B cell (primary cell): Measurements from ENCODE around the gene CRAMP1. TPM values are rescaled to one million over a fixed set of nuclear protein-coding genes. Genes with fewer than 3 reads are reported as not detected.

Experiments used
- ATAC-seq: fragments of 200-7000 bp; cut with Tn5 transposase; one replicate; pipeline ENCODE4 v1.10.0; 2021; ENCODE audit warnings: low read depth, mild to moderate bottlenecking, moderate number of reproducible peaks, moderate library complexity
- CTCF ChIA-PET: fragments of 350-600 bp; sonication (Branson Sonifier 250); formaldehyde crosslinking; loops from one replicate; lab custom pipeline; 2021; ENCODE audit warnings: antibody characterized with exemption, inconsistent platforms; lab: Charles Lee
- POLR2A ChIA-PET: fragments of 350-600 bp; sonication (Branson Sonifier 250); formaldehyde crosslinking; loops from one replicate; lab custom pipeline; 2021; ENCODE audit warnings: antibody characterized with exemption; lab: Charles Lee
- DNase-seq: peaks from one replicate; pipeline ENCODE4 v3.0.0; 2013
- H2AFZ ChIP-seq: 2 replicates; pipeline ENCODE4 v1.6.1; 2012; ENCODE audit warnings: mild to moderate bottlenecking, low read depth, low read length; ENCODE audit not compliant: insufficient read depth, poor library complexity, severe bottlenecking
- H3K27ac ChIP-seq, 2 donors: 1 replicate in 1 of 2; 2 replicates in 1 of 2; pipeline ENCODE4 v1.5.1; 2012 to 2013; ENCODE audit warnings: low read length in 2 of 2, mild to moderate bottlenecking in 2 of 2, moderate library complexity in 1 of 2
- H3K27me3 ChIP-seq, 4 experiments: fragments of 200-600 bp in 1 of 4; sonication (generic) in 1 of 4; replicated peaks in 1 of 4; 1 replicate in 2 of 4; 2 replicates in 2 of 4; pipeline versions ENCODE4 v1.6.1 to v1.7.0; 2013 to 2016; ENCODE audit warnings: low read length in 3 of 4, mild to moderate bottlenecking in 2 of 4, mixed read lengths in 1 of 4, moderate library complexity in 1 of 4; ENCODE audit not compliant: insufficient read depth in 4 of 4, control insufficient read depth in 3 of 4; ENCODE audit errors: control extremely low read depth in 1 of 4
- H3K36me3 ChIP-seq, 2 experiments: replicated peaks in 1 of 2; 1 replicate in 1 of 2; 2 replicates in 1 of 2; pipeline versions ENCODE4 v1.6.1 to v1.7.1; 2013; ENCODE audit warnings: low read length in 1 of 2; ENCODE audit not compliant: insufficient read depth in 2 of 2, control insufficient read depth in 1 of 2; ENCODE audit errors: control extremely low read depth in 1 of 2, extremely low read depth in 1 of 2
- H3K4me1 ChIP-seq, 2 donors: fragments of 200-600 bp in 1 of 2; sonication (generic) in 1 of 2; 1 replicate in 1 of 2; 2 replicates in 1 of 2; pipeline versions ENCODE4 v1.5.1 to v1.6.1; 2013 to 2017; ENCODE audit warnings: low read length in 2 of 2; ENCODE audit not compliant: control insufficient read depth in 2 of 2, insufficient read depth in 2 of 2
- H3K4me2 ChIP-seq: replicated peaks from 2 replicates; pipeline ENCODE3; 2012; ENCODE audit warnings: mild to moderate bottlenecking, low read depth, low read length; ENCODE audit not compliant: poor library complexity, severe bottlenecking
- H3K4me3 ChIP-seq, 5 experiments: fragments of 200-600 bp in 1 of 5; sonication (generic) in 1 of 5; 1 replicate in 3 of 5; 2 replicates in 2 of 5; pipeline versions ENCODE4 v1.5.1 to v1.7.0; 2011 to 2016; ENCODE audit warnings: low read length in 4 of 5, mild to moderate bottlenecking in 4 of 5, low read depth in 2 of 5, control low read depth in 1 of 5, moderate library complexity in 1 of 5; ENCODE audit not compliant: insufficient read depth in 1 of 5; ENCODE audit errors: control extremely low read depth in 1 of 5, extremely low read depth in 1 of 5
- H3K79me2 ChIP-seq: fragments of 200-600 bp; sonication (generic); one replicate; pipeline ENCODE4 v1.6.0; 2016; ENCODE audit warnings: low read length; ENCODE audit not compliant: control insufficient read depth, insufficient read depth
- H3K9ac ChIP-seq: fragments of 200-600 bp; sonication (generic); 2 replicates; pipeline ENCODE4 v1.6.1; 2017; ENCODE audit warnings: mild to moderate bottlenecking, low read length, moderate library complexity
- H3K9me3 ChIP-seq, 3 donors: one replicate each; pipeline versions ENCODE4 v1.6.1 to v1.7.1; 2013; ENCODE audit warnings: low read length in 2 of 3; ENCODE audit not compliant: control insufficient read depth in 2 of 3, insufficient read depth in 1 of 3; ENCODE audit errors: control extremely low read depth in 1 of 3
- H4K20me1 ChIP-seq: 2 replicates; pipeline ENCODE4 v1.6.0; 2012; ENCODE audit warnings: mild to moderate bottlenecking, low read length; ENCODE audit not compliant: insufficient read depth, control insufficient read depth, poor library complexity, severe bottlenecking
- H3K27ac Mint-ChIP-seq: one replicate; pipeline ENCODE4 v1.8.0; 2021; ENCODE audit warnings: mixed read lengths
- H3K27me3 Mint-ChIP-seq: one replicate; pipeline ENCODE4 v1.8.0; 2021; ENCODE audit warnings: mixed read lengths
- H3K4me1 Mint-ChIP-seq: one replicate; pipeline ENCODE4 v1.8.0; 2021; ENCODE audit warnings: mixed read lengths
- H3K4me3 Mint-ChIP-seq: one replicate; pipeline ENCODE4 v1.8.0; 2021; ENCODE audit warnings: mixed read lengths
- H3K9me3 Mint-ChIP-seq: one replicate; pipeline ENCODE4 v1.8.0; 2022; ENCODE audit warnings: mixed read lengths; ENCODE audit not compliant: insufficient read depth
- EZH2 ChIP-seq: IDR thresholded peaks from 2 replicates; pipeline ENCODE4 v1.6.1; 2012; ENCODE audit warnings: borderline replicate concordance, low read depth, mild to moderate bottlenecking, moderate library complexity, low read length; ENCODE audit not compliant: insufficient read depth, poor library complexity, severe bottlenecking
- WGBS: methylation state at CpG from one replicate; pipeline ENCODE4 v1.1.5; 2013; ENCODE audit warnings: missing lambda C conversion rate; ENCODE audit not compliant: insufficient coverage; 5-methylcytosine and 5-hydroxymethylcytosine counted together
- intact Hi-C: fragments of 100-400 bp; cut with micrococcal nuclease; formaldehyde crosslinking; loops from one replicate; pipeline ENCODE4 v1.10.0; 2022
- polyA plus RNA-seq: library from polyadenylated mRNA; depleted of rRNA; stranded (reverse); fragments of >200 nt; gene quantifications from 2 replicates; pipeline ENCODE4 v1.2.3, GENCODE V29; 2012
- total RNA-seq, 2 donors: library from RNA; stranded (reverse); fragments of 120-200 nt in 1 of 2; gene quantifications; 1 replicate in 1 of 2; 2 replicates in 1 of 2; pipeline versions ENCODE4 v1.2.3 to v1.2.4, GENCODE V29; 2013 to 2022
- TF ChIP-seq, protein P1 (sequence below): fragments of 200-600 bp; IDR thresholded peaks from one replicate; pipeline ENCODE4 v1.8.0; 2022; ENCODE audit warnings: antibody characterized with exemption, mild to moderate bottlenecking

CRAMP1 gene
- total and polyA plus RNA-seq, 2 donors (not counting 1 experiment from before 2014, with no cell fraction given), result 21.0 to 33.9 TPM

DNA sequence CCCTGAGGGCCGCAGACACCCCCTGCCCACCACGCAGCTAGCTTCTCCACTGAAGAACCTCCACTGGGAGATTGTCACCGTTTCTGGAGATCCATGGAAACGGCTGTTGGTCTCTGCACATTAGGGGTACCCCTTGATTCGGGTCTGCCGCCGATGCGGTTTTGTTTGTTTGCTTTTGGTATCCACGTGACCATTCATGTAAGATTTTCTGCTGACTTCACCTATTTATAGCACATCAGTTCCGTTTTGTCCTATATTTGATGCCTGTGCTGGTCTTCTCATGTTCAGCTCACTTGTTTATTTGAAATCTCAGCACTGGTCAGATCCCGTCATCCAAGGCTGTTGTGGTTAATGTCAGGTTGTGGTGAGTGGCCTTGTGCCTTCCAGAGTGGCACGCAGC lies 21.1 kb downstream of the CRAMP1 start:
- no peak for TF ChIP-seq EZH2
- TF ChIP-seq, protein P1, sequence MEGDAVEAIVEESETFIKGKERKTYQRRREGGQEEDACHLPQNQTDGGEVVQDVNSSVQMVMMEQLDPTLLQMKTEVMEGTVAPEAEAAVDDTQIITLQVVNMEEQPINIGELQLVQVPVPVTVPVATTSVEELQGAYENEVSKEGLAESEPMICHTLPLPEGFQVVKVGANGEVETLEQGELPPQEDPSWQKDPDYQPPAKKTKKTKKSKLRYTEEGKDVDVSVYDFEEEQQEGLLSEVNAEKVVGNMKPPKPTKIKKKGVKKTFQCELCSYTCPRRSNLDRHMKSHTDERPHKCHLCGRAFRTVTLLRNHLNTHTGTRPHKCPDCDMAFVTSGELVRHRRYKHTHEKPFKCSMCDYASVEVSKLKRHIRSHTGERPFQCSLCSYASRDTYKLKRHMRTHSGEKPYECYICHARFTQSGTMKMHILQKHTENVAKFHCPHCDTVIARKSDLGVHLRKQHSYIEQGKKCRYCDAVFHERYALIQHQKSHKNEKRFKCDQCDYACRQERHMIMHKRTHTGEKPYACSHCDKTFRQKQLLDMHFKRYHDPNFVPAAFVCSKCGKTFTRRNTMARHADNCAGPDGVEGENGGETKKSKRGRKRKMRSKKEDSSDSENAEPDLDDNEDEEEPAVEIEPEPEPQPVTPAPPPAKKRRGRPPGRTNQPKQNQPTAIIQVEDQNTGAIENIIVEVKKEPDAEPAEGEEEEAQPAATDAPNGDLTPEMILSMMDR, result no peak
- Histone ChIP-seq H3K4me2 (no peak overlapping the region), H3K27me3 (no peaks in the 10 kb centered on the region), H3K79me2 (peaks cover 88% of the 10 kb centered on the region), H2AFZ (no peak overlapping the region), H3K9ac (no peak overlapping the region), H3K9me3 (no peaks in the 10 kb centered on the region), H3K4me3 (no peak overlapping the region), H3K4me1 (no peaks in the 10 kb centered on the region), H4K20me1 (peaks cover 33% of the 10 kb centered on the region), H3K36me3 (peaks cover 0 to 81% of the 10 kb centered on the region in 2 experiments), H3K27ac (no peak overlapping the region)
- WGBS, result 99% methylated on average over 9 of the region's 12 CpGs
- no peaks in the 10 kb centered on the region for H3K27me3 Mint-ChIP-seq
- intact Hi-C loops, result no loop called here
- DNase-seq, result no peak
- no peaks in the 10 kb centered on the region for H3K4me1 Mint-ChIP-seq
- no peak for ATAC-seq
- ChIA-PET CTCF (no interaction called here), POLR2A (no interaction called here)
- no peaks in the 10 kb centered on the region for H3K9me3 Mint-ChIP-seq
- H3K27ac Mint-ChIP-seq, result no peak overlapping the region
- H3K4me3 Mint-ChIP-seq, result no peak overlapping the region

DNA sequence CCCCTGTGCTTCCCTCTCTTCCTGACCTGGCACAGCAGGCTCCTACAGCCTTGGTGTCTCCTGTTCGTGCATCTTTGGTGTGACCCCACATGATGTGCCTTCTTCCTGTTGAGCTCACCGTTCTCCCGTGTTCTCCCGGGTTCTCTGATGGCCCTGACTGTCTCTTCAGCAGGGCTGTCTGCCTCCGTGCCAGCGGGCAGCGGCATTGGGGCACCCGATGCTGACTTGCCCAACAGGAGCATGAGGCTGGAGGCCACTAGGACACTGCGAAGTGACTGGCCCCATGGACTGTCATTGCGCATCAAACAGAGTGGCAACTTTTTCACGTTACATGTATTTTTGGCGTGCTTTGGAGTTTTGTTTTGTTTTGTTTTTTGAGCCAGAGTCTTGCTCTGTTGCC lies 22.4 kb downstream of the CRAMP1 start:
- Histone ChIP-seq H3K4me3 (no peak overlapping the region), H3K4me1 (no peaks in the 10 kb centered on the region), H3K9me3 (no peaks in the 10 kb centered on the region), H3K36me3 (peaks cover 0 to 84% of the 10 kb centered on the region in 2 experiments), H4K20me1 (peaks cover 20% of the 10 kb centered on the region), H2AFZ (no peak overlapping the region), H3K9ac (no peak overlapping the region), H3K79me2 (peaks cover 76% of the 10 kb centered on the region), H3K27ac (no peak overlapping the region), H3K4me2 (no peak overlapping the region), H3K27me3 (no peaks in the 10 kb centered on the region)
- Mint-ChIP-seq H3K27me3 (no peaks in the 10 kb centered on the region), H3K4me3 (no peak overlapping the region), H3K4me1 (no peaks in the 10 kb centered on the region), H3K27ac (no peak overlapping the region), H3K9me3 (no peaks in the 10 kb centered on the region)
- WGBS, result 86% methylated on average over 12 of the region's 12 CpGs
- TF ChIP-seq, protein P1, result no peak
- no peak for TF ChIP-seq EZH2
- intact Hi-C loops, result no loop called here
- DNase-seq (no peak), ATAC-seq (no peak)
- POLR2A ChIA-PET, result interaction anchor here (0.5 kb wide), 1 partner anchor 52 kb away, joined by 4 read pairs; no protein-coding TSS in a partner anchor
- CTCF ChIA-PET, result no interaction called here
